ENCODE results near the gene SNX20.

The SNX20 gene, protein sequence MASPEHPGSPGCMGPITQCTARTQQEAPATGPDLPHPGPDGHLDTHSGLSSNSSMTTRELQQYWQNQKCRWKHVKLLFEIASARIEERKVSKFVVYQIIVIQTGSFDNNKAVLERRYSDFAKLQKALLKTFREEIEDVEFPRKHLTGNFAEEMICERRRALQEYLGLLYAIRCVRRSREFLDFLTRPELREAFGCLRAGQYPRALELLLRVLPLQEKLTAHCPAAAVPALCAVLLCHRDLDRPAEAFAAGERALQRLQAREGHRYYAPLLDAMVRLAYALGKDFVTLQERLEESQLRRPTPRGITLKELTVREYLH

DNA sequence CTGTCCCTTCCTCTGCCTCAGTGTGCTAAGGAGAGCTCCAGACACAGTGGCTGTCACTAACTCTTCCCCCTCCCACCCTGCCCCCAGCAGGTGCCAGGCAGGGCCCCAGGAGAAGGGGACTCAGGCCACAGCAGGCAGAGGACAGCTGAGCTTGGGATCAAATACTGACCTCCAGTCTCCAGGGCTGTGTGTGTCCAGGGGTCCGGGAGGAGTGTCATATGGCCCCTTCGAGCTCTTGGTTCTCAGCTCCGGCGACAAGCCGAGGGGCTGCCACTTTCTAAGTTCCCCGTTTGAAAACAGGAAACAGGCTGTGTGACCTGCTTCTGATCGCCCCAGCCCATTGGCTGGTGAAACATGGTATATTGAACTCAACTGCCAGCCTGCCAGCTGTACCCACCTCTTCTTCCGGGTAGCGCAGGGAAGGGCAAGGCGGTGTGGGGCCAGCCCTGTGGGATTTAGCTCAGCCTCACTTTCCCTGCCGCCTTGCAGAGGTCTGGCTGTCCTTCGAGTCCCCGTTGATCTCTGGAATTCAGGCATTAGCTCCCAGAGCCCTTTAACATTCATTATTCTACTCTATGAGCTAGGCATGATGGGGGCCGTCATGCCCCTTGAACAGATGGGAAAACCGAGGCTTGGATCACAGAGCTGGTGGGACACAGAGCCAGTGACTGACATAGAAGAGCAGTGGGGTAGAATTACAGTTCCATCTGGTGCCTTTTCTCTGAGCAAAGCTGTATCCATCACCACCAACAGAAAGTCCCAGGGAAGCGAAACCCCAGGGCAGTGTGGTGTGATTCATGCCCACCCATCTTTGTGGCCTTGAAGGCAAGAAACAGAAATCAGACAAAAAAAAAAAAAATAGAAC is at the start of gene SNX20:
Gene SNX20 (minus strand): TSS at position 292 of the 865 bp plus-strand sequence. CDS start 3,786 bp downstream, outside the sequence.
- Mint-ChIP-seq H3K4me1 (ENCODE audit: low read depth) (peaks cover 75% of the 10 kb centered on the region), H3K27me3 (ENCODE audit: low read depth) (no peaks in the 10 kb centered on the region), H3K4me3 (peak within 1 kb of the TSS; percentile 93), H3K9me3 (no peaks in the 10 kb centered on the region), H3K36me3 (ENCODE audit: low read depth) (peaks cover 39% of the 10 kb centered on the region), H3K27ac (peak within 1 kb of the TSS; percentile 85)
- DNase-seq (ENCODE audit: low spot score), result peak; percentile 53

DNA sequence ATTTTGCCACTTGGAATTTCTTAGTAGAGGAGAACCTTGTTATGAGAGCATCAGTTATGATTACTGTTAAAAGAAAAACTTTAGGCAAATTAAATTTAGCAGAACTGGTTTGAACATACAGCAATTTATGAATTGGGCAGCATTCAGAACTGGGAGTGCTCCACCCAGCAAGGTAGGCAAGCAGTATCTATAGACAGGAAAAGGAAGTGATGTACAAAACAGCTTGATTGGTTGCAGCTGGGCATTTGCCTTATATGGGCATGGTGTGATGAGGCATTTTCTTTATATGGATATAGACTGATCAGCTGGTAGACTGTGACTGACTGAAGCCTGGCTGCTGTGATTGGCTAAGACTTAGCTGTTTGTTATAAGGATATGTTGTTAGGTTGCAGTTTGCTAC is 43.2 kb upstream of the SNX20 start:
- Mint-ChIP-seq H3K9me3 (peaks cover 31% of the 10 kb centered on the region), H3K4me3 (no peak overlapping the region), H3K36me3 (ENCODE audit: low read depth) (peaks cover 62% of the 10 kb centered on the region), H3K4me1 (ENCODE audit: low read depth) (peaks cover 24% of the 10 kb centered on the region), H3K27ac (no peak overlapping the region), H3K27me3 (ENCODE audit: low read depth) (no peaks in the 10 kb centered on the region)
- no peak for DNase-seq (ENCODE audit: low spot score)

DNA sequence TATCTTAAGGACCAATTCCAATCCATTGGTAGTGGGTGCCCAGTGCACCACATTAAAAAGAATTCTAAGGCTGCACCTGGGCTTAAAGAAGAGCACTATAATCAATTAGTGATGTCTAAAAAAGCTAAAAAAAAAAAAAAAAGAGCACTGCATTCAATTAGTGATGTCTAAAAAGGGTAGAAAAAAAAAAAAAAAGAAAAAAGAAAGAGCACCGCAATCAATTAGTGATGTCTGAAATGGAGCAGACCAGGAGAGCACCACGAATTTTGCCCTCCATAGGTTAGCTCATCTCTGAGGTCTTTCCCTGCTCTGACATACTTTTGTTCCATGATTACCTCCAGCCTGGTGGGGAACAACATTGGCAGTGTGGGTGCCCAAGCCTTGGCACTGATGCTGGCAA is 41.8 kb upstream of the SNX20 start:
- Mint-ChIP-seq H3K4me3 (no peak overlapping the region), H3K27me3 (ENCODE audit: low read depth) (no peaks in the 10 kb centered on the region), H3K27ac (no peak overlapping the region), H3K4me1 (ENCODE audit: low read depth) (peaks cover 30% of the 10 kb centered on the region), H3K9me3 (peaks cover 31% of the 10 kb centered on the region), H3K36me3 (ENCODE audit: low read depth) (peaks cover 56% of the 10 kb centered on the region)
- no peak for DNase-seq (ENCODE audit: low spot score)

DNA sequence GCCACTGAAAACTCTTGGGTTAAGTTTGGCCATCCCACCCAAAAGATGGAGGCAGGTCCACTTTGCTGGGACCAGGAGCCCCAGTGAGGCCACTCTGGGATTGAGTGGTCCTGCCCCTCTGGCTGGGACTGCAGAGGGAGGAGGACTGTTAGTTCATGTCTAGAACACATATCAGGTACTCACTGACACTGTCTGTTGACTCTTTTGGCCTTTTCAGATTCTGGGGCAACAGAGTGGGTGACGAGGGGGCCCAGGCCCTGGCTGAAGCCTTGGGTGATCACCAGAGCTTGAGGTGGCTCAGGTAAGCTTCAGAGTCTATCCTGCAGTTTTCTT is 41.3 kb upstream of the SNX20 start:
- H3K27me3 Mint-ChIP-seq (ENCODE audit: low read depth), result no peaks in the 10 kb centered on the region
- no peak overlapping the region for H3K27ac Mint-ChIP-seq
- H3K36me3 Mint-ChIP-seq (ENCODE audit: low read depth), result peaks cover 51% of the 10 kb centered on the region
- no peak overlapping the region for H3K4me3 Mint-ChIP-seq
- H3K4me1 Mint-ChIP-seq (ENCODE audit: low read depth), result peaks cover 33% of the 10 kb centered on the region
- no peak for DNase-seq (ENCODE audit: low spot score)
- H3K9me3 Mint-ChIP-seq, result peaks cover 31% of the 10 kb centered on the region

DNA sequence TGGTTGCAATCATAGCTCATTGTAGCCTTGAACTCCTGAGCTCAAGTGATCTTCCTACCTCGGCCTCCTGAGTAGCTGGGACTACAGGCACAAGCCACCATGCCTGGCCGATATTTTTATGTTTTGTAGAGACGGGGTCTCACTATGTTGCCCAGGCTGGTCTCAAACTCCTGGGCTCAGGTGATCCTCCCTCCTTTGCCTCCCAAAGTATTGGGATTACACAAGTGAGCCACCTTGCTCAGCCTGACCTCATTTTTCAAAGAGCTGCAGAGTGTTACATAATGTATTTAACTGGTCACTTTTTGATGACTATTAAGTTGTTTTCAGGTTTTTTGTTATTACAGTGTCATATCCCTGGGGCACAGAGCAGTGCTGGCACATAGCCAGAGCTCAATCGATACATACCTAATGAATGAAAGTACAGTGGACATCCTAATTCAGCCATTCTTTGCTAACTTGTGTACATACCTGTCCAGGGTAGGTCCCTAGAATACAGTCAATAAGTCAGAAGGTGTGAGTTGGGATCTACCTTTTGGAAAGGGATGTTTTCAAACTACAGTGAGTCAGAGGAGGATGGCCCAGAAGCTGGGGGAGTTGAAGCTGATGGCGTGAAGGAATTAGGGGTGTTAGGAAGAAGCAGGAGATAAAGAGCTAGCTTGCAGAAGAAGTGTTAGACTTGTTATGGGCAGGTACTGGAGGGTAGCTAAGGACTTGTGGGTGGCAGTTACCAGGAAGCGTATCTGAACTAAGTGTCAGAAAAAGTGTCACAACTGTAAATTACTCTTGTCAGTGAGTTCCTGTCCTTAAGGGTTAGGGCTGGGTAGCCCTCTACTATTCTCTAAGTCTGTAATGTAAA is 40.7 kb upstream of the SNX20 start:
- no peak overlapping the region for H3K4me3 Mint-ChIP-seq
- peak overlapping the region; percentile 34 for H3K27ac Mint-ChIP-seq
- no peaks in the 10 kb centered on the region for H3K27me3 Mint-ChIP-seq (ENCODE audit: low read depth)
- no peak for DNase-seq (ENCODE audit: low spot score)
- peaks cover 37% of the 10 kb centered on the region for H3K4me1 Mint-ChIP-seq (ENCODE audit: low read depth)
- H3K36me3 Mint-ChIP-seq (ENCODE audit: low read depth), result peaks cover 49% of the 10 kb centered on the region
- H3K9me3 Mint-ChIP-seq, result peaks cover 31% of the 10 kb centered on the region

DNA sequence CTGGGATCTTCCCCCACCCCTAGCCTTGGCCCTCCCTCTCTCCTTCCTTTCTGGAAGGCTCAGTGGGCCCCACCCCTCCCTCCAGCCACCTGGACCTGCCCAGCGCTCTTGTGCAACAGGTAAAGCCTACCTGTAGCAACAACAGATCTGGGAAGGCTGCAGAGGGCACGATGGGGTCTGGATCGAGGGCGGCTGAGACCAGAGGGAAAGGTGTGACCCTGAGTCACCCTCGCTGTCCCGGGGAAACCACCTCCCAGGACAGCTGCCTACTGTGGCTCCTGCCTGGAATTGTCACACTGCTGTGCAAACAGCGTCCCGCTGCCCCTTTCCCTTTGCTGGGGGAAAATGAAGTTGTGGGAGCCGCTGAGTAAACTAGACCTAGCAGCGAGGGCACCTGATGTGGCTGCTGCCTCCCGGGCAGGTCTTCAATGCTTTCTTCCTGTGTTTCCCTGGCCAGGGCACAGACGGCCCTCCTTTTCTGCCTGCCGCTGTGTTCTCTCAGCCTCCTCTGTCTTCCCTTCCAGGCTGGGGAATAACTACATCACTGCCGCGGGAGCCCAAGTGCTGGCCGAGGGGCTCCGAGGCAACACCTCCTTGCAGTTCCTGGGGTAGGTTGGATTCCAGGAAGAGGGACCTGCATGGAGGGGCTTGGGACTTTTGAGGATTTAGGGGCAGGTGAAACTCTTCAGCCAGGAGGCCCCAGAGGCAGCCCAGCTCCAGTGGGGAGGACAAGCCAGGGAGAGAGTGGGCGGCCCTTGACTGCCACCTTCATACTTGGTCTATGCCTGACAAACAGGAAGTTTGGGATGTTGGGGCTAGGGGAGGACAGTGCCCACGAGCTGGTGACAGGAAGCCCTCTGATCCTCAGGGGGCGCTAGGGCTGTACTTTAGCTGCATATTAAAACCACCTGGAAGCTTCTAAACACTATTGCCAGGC is 38.6 kb upstream of the SNX20 start:
- peaks cover 27% of the 10 kb centered on the region for H3K9me3 Mint-ChIP-seq
- no peak overlapping the region for H3K4me3 Mint-ChIP-seq
- DNase-seq (ENCODE audit: low spot score), result no peak
- no peaks in the 10 kb centered on the region for H3K27me3 Mint-ChIP-seq (ENCODE audit: low read depth)
- peaks cover 34% of the 10 kb centered on the region for H3K36me3 Mint-ChIP-seq (ENCODE audit: low read depth)
- H3K27ac Mint-ChIP-seq, result peak overlapping the region; percentile 55
- H3K4me1 Mint-ChIP-seq (ENCODE audit: low read depth), result peaks cover 37% of the 10 kb centered on the region

DNA sequence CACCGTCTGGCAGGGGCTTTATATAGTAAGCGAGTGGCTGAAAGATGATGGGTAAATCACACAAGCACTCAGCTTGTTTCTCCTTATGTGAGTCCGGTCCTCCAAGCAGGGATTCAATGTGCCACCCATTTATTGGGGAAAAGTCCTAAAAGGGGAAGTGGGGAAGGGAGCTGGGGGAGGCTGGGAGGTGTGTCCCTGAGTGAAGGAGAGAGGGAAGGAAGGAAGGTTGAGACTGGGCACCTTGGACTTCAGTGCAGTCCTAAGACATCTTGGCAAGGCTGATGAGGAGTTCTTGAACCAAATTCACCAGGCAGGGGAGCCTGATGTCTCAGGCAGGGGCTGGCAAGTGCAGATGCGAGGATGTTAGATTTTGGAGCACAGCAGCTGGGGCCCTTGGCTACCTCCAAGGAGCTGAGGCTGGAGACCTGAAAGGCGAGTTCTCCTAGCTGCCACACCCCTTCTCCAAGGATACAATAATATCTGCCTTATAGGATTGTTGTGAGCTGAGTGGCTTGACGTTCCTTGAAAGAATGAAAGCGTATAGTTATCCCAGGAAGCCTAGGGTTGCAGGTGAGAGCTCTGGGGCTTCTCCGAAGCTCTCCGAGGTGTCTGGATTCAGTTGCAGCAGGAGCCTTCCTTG is 37.8 kb upstream of the SNX20 start:
- no peak for DNase-seq (ENCODE audit: low spot score)
- H3K27ac Mint-ChIP-seq, result peak overlapping the region; percentile 32
- H3K9me3 Mint-ChIP-seq, result peaks cover 19% of the 10 kb centered on the region

DNA sequence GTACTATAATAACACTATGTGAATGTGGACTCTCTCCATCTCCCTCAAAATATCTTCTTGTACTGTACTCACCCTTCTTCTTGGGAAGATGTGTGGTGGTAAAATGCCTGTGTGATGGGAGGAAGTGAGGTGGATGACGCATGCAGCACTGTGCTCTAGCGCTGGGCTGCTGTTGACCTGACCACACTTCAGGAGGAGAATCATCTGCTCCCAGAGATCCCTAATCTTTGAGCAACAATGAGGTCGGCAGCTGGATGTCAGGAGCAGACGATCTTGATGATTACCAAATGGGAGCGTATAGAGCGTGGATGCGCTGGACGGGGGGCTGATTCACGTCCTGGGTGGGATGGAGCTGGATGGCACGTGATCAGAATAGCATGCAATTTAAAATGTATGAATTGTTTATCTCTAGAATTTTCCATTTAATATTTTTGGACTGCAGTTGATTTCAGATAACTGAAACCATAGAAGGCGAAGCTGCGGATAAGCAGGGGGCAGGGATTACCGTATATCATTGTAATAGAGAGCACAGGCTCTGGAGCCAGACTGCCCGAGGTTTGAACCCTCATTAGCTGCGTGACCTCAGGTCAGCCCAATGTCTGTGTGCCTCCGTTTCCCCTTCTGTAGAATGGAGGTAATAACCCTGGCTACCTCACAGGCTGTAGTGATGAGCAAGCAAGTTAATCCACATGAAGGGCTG is 37.1 kb upstream of the SNX20 start:
- peak overlapping the region; percentile 5 for H3K27ac Mint-ChIP-seq
- peaks cover 12% of the 10 kb centered on the region for H3K9me3 Mint-ChIP-seq
- peaks cover 30% of the 10 kb centered on the region for H3K4me1 Mint-ChIP-seq (ENCODE audit: low read depth)
- no peaks in the 10 kb centered on the region for H3K27me3 Mint-ChIP-seq (ENCODE audit: low read depth)
- no peak overlapping the region for H3K4me3 Mint-ChIP-seq
- DNase-seq (ENCODE audit: low spot score), result no peak
- peaks cover 20% of the 10 kb centered on the region for H3K36me3 Mint-ChIP-seq (ENCODE audit: low read depth)

More for the DNA sequence above, 37.8 kb upstream of the SNX20 start:
- Mint-ChIP-seq H3K27me3 (ENCODE audit: low read depth) (no peaks in the 10 kb centered on the region), H3K4me1 (ENCODE audit: low read depth) (peaks cover 30% of the 10 kb centered on the region), H3K4me3 (no peak overlapping the region), H3K36me3 (ENCODE audit: low read depth) (peaks cover 27% of the 10 kb centered on the region)

DNA sequence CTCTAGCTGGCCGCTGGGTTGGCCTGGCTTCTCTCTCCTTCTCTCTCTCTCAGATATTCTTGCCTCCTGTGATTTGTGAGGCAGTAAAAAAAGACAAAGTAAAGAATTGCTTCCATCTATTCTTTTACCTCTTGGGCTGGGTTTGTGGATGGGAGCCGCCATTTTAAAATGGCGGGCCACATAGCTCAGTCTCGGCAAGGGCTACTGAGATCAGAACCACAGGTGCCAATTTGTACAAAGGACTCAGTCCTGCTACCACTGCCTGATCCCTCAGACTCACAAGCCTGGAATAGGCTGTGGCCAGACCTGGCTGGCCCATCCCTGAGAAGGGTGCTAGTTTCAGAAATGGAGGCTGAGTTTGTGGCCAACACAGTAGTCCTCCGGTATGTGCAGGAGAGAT is 36.4 kb upstream of the SNX20 start:
- Mint-ChIP-seq H3K36me3 (ENCODE audit: low read depth) (peaks cover 14% of the 10 kb centered on the region), H3K9me3 (peaks cover 5% of the 10 kb centered on the region), H3K27ac (no peak overlapping the region), H3K4me3 (no peak overlapping the region), H3K27me3 (ENCODE audit: low read depth) (no peaks in the 10 kb centered on the region), H3K4me1 (ENCODE audit: low read depth) (peaks cover 29% of the 10 kb centered on the region)
- DNase-seq (ENCODE audit: low spot score), result no peak

DNA sequence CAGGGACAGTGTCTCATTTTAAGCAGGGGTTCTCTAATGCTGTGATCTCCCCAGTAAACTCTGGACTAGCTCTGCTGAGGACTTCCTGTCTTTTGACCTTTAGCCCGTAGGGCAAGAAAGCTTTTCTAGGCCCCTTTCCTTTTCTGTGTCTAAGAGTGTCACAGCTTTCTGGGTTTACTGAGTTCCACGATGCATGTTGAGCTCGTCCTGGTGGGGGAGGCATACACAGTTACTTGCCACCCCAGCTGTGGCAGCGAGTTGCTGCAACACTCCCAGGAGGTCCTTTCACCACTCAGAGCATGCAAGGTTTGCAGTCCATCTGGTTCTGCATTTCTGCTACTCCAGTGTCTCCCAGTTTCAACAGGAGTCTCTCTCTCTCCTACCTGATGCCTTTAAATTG is 36.0 kb upstream of the SNX20 start:
- Mint-ChIP-seq H3K27ac (no peak overlapping the region), H3K4me3 (no peak overlapping the region), H3K9me3 (peaks cover 3% of the 10 kb centered on the region), H3K27me3 (ENCODE audit: low read depth) (no peaks in the 10 kb centered on the region), H3K36me3 (ENCODE audit: low read depth) (peaks cover 12% of the 10 kb centered on the region), H3K4me1 (ENCODE audit: low read depth) (peaks cover 29% of the 10 kb centered on the region)
- DNase-seq (ENCODE audit: low spot score), result no peak

DNA sequence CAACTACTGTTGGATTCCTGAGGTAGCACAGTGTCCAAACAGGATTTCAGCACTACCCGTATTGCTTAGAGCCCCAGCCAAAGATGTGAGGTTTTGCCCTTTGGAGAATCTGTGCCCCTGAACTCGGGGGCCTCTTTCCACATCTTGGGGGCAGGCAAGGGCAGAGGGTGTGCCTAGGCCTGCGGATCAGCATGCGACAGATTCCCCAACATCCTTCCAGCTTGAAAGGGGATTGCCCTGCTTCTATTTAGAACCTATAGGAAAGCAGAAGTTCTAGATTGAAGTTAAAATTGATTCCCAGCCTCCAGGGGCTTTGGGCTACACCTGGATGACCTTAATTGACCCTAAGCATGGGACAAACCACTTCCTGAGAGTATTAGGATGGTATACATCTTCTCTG is 31.8 kb upstream of the SNX20 start:
- no peaks in the 10 kb centered on the region for H3K27me3 Mint-ChIP-seq (ENCODE audit: low read depth)
- peaks cover 29% of the 10 kb centered on the region for H3K4me1 Mint-ChIP-seq (ENCODE audit: low read depth)

DNA sequence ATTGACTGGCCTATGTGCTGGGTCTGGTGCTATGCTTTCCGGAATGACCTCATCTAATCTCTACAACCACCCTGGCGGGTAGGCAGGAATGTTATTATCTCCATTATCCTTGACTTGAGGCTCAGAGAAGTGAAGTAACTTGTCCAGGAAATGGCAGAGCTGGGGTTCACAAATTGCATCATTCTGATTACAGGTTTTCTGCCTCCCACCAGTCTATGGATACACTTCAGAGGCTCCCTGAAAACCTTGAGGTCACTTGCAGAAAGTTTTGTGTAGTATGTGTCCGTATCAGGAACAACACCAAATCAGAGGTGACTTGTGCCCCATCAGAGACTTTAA is 31.4 kb upstream of the SNX20 start:
- Mint-ChIP-seq H3K9me3 (no peaks in the 10 kb centered on the region), H3K36me3 (ENCODE audit: low read depth) (peaks cover 11% of the 10 kb centered on the region), H3K27me3 (ENCODE audit: low read depth) (no peaks in the 10 kb centered on the region), H3K27ac (no peak overlapping the region), H3K4me1 (ENCODE audit: low read depth) (peaks cover 29% of the 10 kb centered on the region), H3K4me3 (no peak overlapping the region)
- no peak for DNase-seq (ENCODE audit: low spot score)

More for the DNA sequence above, 31.8 kb upstream of the SNX20 start:
- Mint-ChIP-seq H3K4me3 (no peak overlapping the region), H3K9me3 (no peaks in the 10 kb centered on the region), H3K27ac (no peak overlapping the region), H3K36me3 (ENCODE audit: low read depth) (peaks cover 9% of the 10 kb centered on the region)
- no peak for DNase-seq (ENCODE audit: low spot score)
